HG03175 (cell line): ENCODE data around the gene ZBTB46.

Experiments used
- ATAC-seq: cut with Tn5 transposase; IDR thresholded peaks from one replicate; pipeline ENCODE4 v1.9.1; 2021; ENCODE audit warnings: mild to moderate bottlenecking, moderate library complexity; ENCODE audit not compliant: unreplicated experiment

The ZBTB46 gene

GRCh38 chr20:63840405-63840828, 9.4 kb upstream of the ZBTB46 start:
- ATAC-seq = no peak

GRCh38 chr20:63839620-63840019, 8.6 kb upstream of the ZBTB46 start:
- ATAC-seq = no peak

- no peak for ATAC-seq
Observed at GRCh38 chr20:63837479-63837878, 6.4 kb upstream of the ZBTB46 start.

- no peak for ATAC-seq
Observed at GRCh38 chr20:63836458-63837344, 5.6 kb upstream of the ZBTB46 start.

- ATAC-seq = no peak
Observed at GRCh38 chr20:63835021-63835858, 4.2 kb upstream of the ZBTB46 start.

- ATAC-seq = no peak
Observed at GRCh38 chr20:63834491-63834880, 3.4 kb upstream of the ZBTB46 start.

- ATAC-seq = no peak
Observed at GRCh38 chr20:63833776-63834490, 2.9 kb upstream of the ZBTB46 start.

- no peak for ATAC-seq
Observed at GRCh38 chr20:63831993-63832686, 1.1 kb upstream of the ZBTB46 start.

GRCh38 chr20:63831646-63831992, 555 bp upstream of the ZBTB46 start:
- ATAC-seq = no peak

- no peak for ATAC-seq
Observed at GRCh38 chr20:63829945-63830835, 874 bp downstream of the ZBTB46 start.

- ATAC-seq = no peak
Observed at GRCh38 chr20:63829603-63829944, 1.5 kb downstream of the ZBTB46 start.

GRCh38 chr20:63828951-63829350, 2.1 kb downstream of the ZBTB46 start:
- ATAC-seq = no peak

GRCh38 chr20:63828545-63828944, 2.5 kb downstream of the ZBTB46 start:
- ATAC-seq = no peak

- ATAC-seq = no peak
Observed at GRCh38 chr20:63828124-63828523, 2.9 kb downstream of the ZBTB46 start.

GRCh38 chr20:63826753-63827152, 4.3 kb downstream of the ZBTB46 start:
- no peak for ATAC-seq

GRCh38 chr20:63825331-63826118, 5.5 kb downstream of the ZBTB46 start:
- ATAC-seq = no peak

GRCh38 chr20:63823691-63824311, 7.3 kb downstream of the ZBTB46 start:
- no peak for ATAC-seq

GRCh38 chr20:63822276-63822696, 8.8 kb downstream of the ZBTB46 start:
- ATAC-seq = no peak

- ATAC-seq = no peak
Observed at GRCh38 chr20:63821811-63822210, 9.3 kb downstream of the ZBTB46 start.
